Testis (tissue), 2 donors: Measurements from ENCODE around the gene LDHD.

ENCODE experiments used
- POLR2A ChIP-seq: fragments of 450-650 bp; IDR thresholded peaks from one replicate; pipeline ENCODE4 v1.6.1; 2017; ENCODE audit warnings: antibody characterized with exemption, mild to moderate bottlenecking, moderate library complexity
- TF ChIP-seq, protein P1 (sequence below), 3 experiments: fragments of 450-650 bp in 2 of 3; fragments of 200-600 bp in 1 of 3; sonication (generic) in 1 of 3; IDR thresholded peaks; one replicate each; pipeline ENCODE4 v1.5.1; 2016 to 2019; ENCODE audit warnings: antibody characterized with exemption in 3 of 3, mild to moderate bottlenecking in 2 of 3, moderate library complexity in 1 of 3

DNA sequence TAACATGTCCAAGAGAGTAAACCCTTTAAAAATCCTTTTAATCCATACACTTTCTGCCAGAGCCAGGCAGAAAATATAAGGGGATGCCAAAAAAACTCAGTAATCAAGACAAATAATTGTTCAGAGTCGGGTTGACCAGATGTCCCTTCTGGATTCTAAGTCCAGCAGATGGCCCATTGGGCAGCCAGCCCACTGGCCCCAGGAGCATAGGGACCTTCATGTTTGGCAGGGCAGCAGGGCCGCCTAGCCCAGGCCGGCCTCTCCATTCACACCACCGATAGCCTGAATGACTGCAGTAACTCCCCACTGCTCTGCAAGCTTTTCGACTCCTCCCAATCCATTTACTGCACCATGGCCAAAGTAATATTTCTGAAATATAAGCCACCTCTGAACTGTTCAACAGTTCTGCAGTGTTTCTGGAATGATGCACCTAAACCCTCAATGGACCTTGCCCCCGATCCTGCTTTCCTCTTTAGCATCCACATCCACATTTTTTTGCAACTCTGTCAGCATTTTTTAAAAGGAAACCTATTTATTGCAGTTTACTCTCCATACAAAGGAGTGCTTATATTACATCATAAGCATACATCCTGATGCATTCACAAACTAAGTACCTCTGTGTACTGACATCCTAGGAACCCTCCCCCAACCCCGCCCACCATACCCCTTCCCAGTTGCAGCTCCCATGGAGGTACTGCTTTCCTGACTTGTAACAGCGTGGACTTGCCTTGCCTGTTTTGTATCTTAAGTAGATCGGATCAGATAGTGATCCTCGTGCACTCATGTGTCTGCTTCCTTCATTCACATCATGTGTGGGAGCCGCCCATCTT, 46.4 kb downstream of the LDHD start:
- TF ChIP-seq, protein P1, sequence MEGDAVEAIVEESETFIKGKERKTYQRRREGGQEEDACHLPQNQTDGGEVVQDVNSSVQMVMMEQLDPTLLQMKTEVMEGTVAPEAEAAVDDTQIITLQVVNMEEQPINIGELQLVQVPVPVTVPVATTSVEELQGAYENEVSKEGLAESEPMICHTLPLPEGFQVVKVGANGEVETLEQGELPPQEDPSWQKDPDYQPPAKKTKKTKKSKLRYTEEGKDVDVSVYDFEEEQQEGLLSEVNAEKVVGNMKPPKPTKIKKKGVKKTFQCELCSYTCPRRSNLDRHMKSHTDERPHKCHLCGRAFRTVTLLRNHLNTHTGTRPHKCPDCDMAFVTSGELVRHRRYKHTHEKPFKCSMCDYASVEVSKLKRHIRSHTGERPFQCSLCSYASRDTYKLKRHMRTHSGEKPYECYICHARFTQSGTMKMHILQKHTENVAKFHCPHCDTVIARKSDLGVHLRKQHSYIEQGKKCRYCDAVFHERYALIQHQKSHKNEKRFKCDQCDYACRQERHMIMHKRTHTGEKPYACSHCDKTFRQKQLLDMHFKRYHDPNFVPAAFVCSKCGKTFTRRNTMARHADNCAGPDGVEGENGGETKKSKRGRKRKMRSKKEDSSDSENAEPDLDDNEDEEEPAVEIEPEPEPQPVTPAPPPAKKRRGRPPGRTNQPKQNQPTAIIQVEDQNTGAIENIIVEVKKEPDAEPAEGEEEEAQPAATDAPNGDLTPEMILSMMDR (IDR thresholded peaks at IDR 0.05) = no peak
- TF ChIP-seq POLR2A = no peak
